Measurements from ENCODE around the gene MGAT3. TPM values are rescaled to one million over a fixed set of nuclear protein-coding genes. Genes with fewer than 3 reads are reported as not detected.

MGAT3 gene
- total and polyA plus RNA-seq, 2 of the 13 experiments (the other 11 are each of a cell fraction or from before 2014, with no cell fraction given) = 0.11 to 0.15 TPM

DNA sequence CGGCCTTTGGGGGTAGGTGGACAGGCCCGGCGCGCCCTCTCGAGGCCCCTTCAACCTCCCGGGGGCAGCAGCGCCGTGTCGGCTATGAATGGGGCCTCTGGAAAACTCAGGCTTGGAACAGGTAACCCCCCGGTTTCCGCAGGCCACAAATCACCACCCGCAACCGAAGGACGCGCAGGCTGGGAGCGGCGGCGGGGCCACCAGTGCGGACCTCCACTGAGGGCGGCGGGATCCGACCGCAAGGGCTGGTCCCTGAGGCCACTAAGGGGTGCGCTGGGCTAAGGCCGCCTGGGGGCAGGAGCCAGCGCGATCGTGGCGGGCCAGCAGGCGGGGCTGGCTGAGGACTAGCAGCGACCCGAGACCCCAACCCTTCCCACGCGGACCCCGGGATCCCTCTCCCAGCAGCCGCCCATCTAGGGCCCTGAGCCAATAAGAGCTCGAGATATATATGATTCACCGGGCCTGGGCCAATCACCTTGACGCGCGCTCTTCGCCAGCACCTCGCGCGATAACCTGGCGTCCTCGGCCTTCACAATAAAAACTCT, 62.9 kb downstream of the MGAT3 start (continued):
- TF ChIP-seq TGIF2 (CRISPR knock-in tag; IDR thresholded peaks at IDR 0.05) (no peak), SMAD9 (CRISPR knock-in tag; IDR thresholded peaks at IDR 0.05) (no peak), GRHL1 (CRISPR knock-in tag; conservative IDR thresholded peaks at IDR 0.05) (no peak), REPIN1 (CRISPR knock-in tag; IDR thresholded peaks at IDR 0.05; ENCODE audit: borderline replicate concordance, low read depth) (no peak; the same call in 1 of the 2 replicates), ZNF776 (CRISPR knock-in tag; IDR thresholded peaks at IDR 0.05) (no peak; the same call in 1 of the 2 replicates), POLR2AphosphoS5 (IDR thresholded peaks at IDR 0.05; ENCODE audit: low read depth, low read length) (peak; percentile 82), HIC2 (CRISPR knock-in tag; IDR thresholded peaks at IDR 0.05; ENCODE audit: low read depth) (no peak), ZNF383 (CRISPR knock-in tag; IDR thresholded peaks at IDR 0.05; ENCODE audit: borderline replicate concordance) (no peak), LCORL (IDR thresholded peaks at IDR 0.05) (no peak), LCORL (CRISPR knock-in tag; IDR thresholded peaks at IDR 0.05) (peak; percentile 30; the same call in 1 of the 2 replicates), FOXA3 (CRISPR knock-in tag; IDR thresholded peaks at IDR 0.05) (no peak), HMGXB3 (CRISPR knock-in tag; IDR thresholded peaks at IDR 0.05; ENCODE audit: borderline replicate concordance) (peak; percentile 95), SNAPC5 (CRISPR knock-in tag; IDR thresholded peaks at IDR 0.05; ENCODE audit: borderline replicate concordance) (no peak), MTF1 (CRISPR knock-in tag; IDR thresholded peaks at IDR 0.05) (0 out of 2 replicates have a peak, but pooled peaks have one; percentile 8), ZZZ3 (CRISPR knock-in tag; IDR thresholded peaks at IDR 0.05; ENCODE audit: borderline replicate concordance) (0 out of 2 replicates have a peak, but pooled peaks have one; percentile 10), AGO1 (IDR thresholded peaks at IDR 0.05; ENCODE audit: low read depth, low read length, poor library complexity, severe bottlenecking) (peak; percentile 71)
- TF ChIP-seq, protein P1, sequence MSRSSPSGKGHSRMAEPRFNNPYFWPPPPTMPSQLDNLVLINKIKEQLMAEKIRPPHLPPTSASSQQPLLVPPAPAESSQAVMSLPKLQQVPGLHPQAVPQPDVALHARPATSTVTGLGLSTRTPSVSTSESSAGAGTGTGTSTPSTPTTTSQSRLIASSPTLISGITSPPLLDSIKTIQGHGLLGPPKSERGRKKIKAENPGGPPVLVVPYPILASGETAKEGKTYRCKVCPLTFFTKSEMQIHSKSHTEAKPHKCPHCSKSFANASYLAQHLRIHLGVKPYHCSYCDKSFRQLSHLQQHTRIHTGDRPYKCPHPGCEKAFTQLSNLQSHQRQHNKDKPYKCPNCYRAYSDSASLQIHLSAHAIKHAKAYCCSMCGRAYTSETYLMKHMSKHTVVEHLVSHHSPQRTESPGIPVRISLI (CRISPR knock-in tag; IDR thresholded peaks at IDR 0.05; ENCODE audit: borderline replicate concordance) = 0 out of 2 replicates have a peak, but pooled peaks have one; percentile 33
- TF ChIP-seq, protein P2, sequence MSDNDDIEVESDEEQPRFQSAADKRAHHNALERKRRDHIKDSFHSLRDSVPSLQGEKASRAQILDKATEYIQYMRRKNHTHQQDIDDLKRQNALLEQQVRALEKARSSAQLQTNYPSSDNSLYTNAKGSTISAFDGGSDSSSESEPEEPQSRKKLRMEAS (IDR thresholded peaks at IDR 0.05) = peak; percentile 32; the same call in 1 of the 2 replicates
